Activated CD8-positive, alpha-beta memory T cell treated with anti-CD3 and anti-CD28 coated beads, Interleukin-2, amount 10 ng/mL, durations not matched to agents 7 days and 5 days (primary cell): Measurements from ENCODE around the gene NEDD4L. TPM values are rescaled to one million over a fixed set of nuclear protein-coding genes. Genes with fewer than 3 reads are reported as not detected.

Source experiments
- ATAC-seq: fragments of 150-1000 bp; cut with Tn5 transposase; one replicate; pipeline ENCODE4 v1.10.0; 2021; ENCODE audit warnings: moderate library complexity
- CTCF ChIA-PET: fragments of 350-600 bp; sonication (Branson Sonifier 250); formaldehyde crosslinking; loops from one replicate; lab custom pipeline; 2021; ENCODE audit warnings: antibody characterized with exemption; lab: Charles Lee
- DNase-seq: peaks from one replicate; pipeline ENCODE4 v3.0.0-alpha.2; 2020
- H3K27ac Mint-ChIP-seq: one replicate; pipeline ENCODE4 v1.8.0; 2021; ENCODE audit warnings: mild to moderate bottlenecking, mixed read lengths
- H3K27me3 Mint-ChIP-seq: one replicate; pipeline ENCODE4 v1.8.0; 2021; ENCODE audit warnings: mixed read lengths
- H3K36me3 Mint-ChIP-seq: one replicate; pipeline ENCODE4 v1.8.0; 2021; ENCODE audit warnings: mild to moderate bottlenecking, mixed read lengths
- H3K4me1 Mint-ChIP-seq: one replicate; pipeline ENCODE4 v1.8.0; 2021; ENCODE audit warnings: mixed read lengths
- H3K4me3 Mint-ChIP-seq: one replicate; pipeline ENCODE4 v1.8.0; 2021; ENCODE audit warnings: mild to moderate bottlenecking, moderate library complexity, mixed read lengths
- H3K9me3 Mint-ChIP-seq: one replicate; pipeline ENCODE4 v1.8.0; 2022; ENCODE audit warnings: low read depth, mixed read lengths
- total RNA-seq, 2 experiments: library from RNA; stranded (reverse); gene quantifications; one replicate each; pipeline ENCODE4 v1.2.3, GENCODE V29; 2021

NEDD4L gene
- total RNA-seq, 2 experiments from 2014 or later: 1.4 to 4.2 TPM

- Mint-ChIP-seq H3K9me3 (no peaks in the 10 kb centered on the region), H3K4me1 (peaks cover 9% of the 10 kb centered on the region), H3K4me3 (no peak overlapping the region), H3K36me3 (no peaks in the 10 kb centered on the region), H3K27ac (no peak overlapping the region), H3K27me3 (no peaks in the 10 kb centered on the region)
- ATAC-seq: no peak
- no peak for DNase-seq
- CTCF ChIA-PET: interaction anchor here (0.9 kb wide), 1 partner anchor 34 kb away, joined by 3 read pairs; no protein-coding TSS in a partner anchor
Measured at GRCh38 chr18:58391932-58392323, 347.9 kb downstream of the NEDD4L start.

- H3K9me3 Mint-ChIP-seq: no peaks in the 10 kb centered on the region
- no peak overlapping the region for H3K27ac Mint-ChIP-seq
- ATAC-seq (no peak), DNase-seq (no peak)
- CTCF ChIA-PET: no interaction called here
- H3K27me3 Mint-ChIP-seq: no peaks in the 10 kb centered on the region
- peaks cover 9% of the 10 kb centered on the region for H3K4me1 Mint-ChIP-seq
- no peak overlapping the region for H3K4me3 Mint-ChIP-seq
- H3K36me3 Mint-ChIP-seq: no peaks in the 10 kb centered on the region
Measured at GRCh38 chr18:58392324-58393000, 348.4 kb downstream of the NEDD4L start.

DNA sequence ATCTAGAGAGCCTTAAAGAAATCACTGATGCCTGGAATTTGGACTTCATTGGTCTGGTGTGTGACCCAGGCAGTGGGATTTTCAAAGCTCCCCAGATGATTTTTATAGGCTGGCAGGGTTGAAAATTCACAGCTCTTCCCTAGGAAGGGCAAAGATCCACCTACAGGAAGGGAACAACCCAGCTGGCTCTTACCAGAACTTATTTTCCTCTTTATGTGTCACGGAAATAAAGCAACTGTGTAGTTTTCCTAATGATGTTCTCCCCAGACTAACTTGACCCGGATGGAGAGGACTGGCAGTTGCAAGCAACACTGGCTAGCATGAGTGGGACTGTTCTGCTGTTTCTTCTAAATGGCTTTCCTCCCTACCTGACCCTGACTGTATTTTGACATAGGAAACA is 349.3 kb downstream of the NEDD4L start:
- Mint-ChIP-seq H3K4me1 (peaks cover 9% of the 10 kb centered on the region), H3K9me3 (no peaks in the 10 kb centered on the region), H3K4me3 (no peak overlapping the region), H3K27ac (no peak overlapping the region), H3K27me3 (peaks cover 3% of the 10 kb centered on the region), H3K36me3 (no peaks in the 10 kb centered on the region)
- no peak for ATAC-seq
- no peak for DNase-seq
- CTCF ChIA-PET: no interaction called here

- no peak for ATAC-seq
- Mint-ChIP-seq H3K4me1 (peaks cover 9% of the 10 kb centered on the region), H3K27me3 (peaks cover 4% of the 10 kb centered on the region), H3K36me3 (no peaks in the 10 kb centered on the region), H3K4me3 (no peak overlapping the region), H3K27ac (no peak overlapping the region), H3K9me3 (no peaks in the 10 kb centered on the region)
- CTCF ChIA-PET: no interaction called here
- no peak for DNase-seq
Measured at GRCh38 chr18:58394046-58394445, 350.0 kb downstream of the NEDD4L start.

DNA sequence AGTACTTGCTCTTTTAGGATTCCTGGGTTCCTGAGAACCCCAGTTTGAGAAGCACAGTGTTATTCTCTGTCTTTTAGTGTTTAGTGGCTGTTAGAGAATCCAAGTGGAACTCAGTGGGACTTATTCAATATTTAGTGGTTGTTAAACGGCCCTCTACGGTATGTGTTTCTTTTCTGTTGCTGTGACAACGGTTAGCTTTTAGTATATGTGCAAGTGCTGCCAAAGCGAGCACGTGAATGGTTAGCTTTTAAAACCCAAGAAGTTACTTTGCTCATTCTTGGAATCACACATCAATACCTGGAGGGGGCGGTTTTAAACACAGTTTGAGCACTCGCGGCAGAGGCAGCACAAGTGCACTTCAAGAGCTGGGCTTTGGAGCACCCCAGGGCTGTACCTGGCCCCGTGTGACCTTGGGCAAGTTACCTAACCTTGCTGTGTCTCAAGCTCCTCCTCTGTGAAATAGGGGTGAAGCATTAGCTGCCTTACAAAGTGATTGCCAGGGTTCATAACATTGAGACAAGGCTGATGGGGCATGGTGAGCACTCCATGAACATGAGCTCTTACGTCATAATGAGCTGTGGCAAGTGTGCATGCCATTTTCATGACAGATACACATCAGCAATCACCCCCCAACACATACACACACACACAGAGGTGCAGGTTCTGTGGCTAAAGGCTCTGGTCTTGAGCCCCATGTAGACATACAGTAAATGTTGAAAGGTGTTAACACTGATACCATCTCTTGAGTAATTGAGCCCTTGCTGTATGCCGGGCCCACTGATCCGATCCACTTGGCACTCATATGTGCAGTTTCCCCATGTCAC is 350.8 kb downstream of the NEDD4L start:
- Mint-ChIP-seq H3K27me3 (peaks cover 4% of the 10 kb centered on the region), H3K27ac (no peak overlapping the region), H3K4me1 (peaks cover 9% of the 10 kb centered on the region), H3K9me3 (no peaks in the 10 kb centered on the region), H3K36me3 (no peaks in the 10 kb centered on the region), H3K4me3 (no peak overlapping the region)
- ATAC-seq (no peak), DNase-seq (no peak)
- CTCF ChIA-PET: no interaction called here

- peaks cover 11% of the 10 kb centered on the region for H3K4me1 Mint-ChIP-seq
- CTCF ChIA-PET: interaction anchor here (0.9 kb wide), 1 partner anchor 368 kb away, joined by 4 read pairs; no protein-coding TSS in a partner anchor
- ATAC-seq: no peak
- no peak overlapping the region for H3K4me3 Mint-ChIP-seq
- DNase-seq: no peak
- no peaks in the 10 kb centered on the region for H3K9me3 Mint-ChIP-seq
- peaks cover 4% of the 10 kb centered on the region for H3K27me3 Mint-ChIP-seq
- H3K27ac Mint-ChIP-seq: no peak overlapping the region
- H3K36me3 Mint-ChIP-seq: no peaks in the 10 kb centered on the region
Measured at GRCh38 chr18:58396144-58396543, 352.1 kb downstream of the NEDD4L start.

DNA sequence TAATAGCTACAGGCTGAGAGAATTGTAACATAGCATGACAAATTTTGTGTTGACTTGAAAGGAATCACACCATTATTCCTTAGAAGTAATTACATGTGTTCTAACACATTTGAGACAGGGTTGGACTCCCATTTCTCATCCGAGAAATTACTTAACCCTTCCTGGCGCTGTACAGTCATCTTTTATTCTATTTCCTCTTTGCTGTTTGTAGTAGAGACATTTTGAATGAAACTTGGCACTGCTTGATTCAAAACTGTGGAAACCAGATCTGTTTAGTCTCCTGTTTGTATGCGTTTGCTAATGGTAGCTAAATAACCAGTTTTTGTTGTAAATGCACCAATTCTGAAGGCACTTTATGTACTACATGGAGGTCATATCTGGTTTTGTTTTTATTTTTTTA is 352.9 kb downstream of the NEDD4L start:
- no peaks in the 10 kb centered on the region for H3K9me3 Mint-ChIP-seq
- no peaks in the 10 kb centered on the region for H3K36me3 Mint-ChIP-seq
- no peak overlapping the region for H3K4me3 Mint-ChIP-seq
- H3K4me1 Mint-ChIP-seq: peaks cover 11% of the 10 kb centered on the region
- peaks cover 5% of the 10 kb centered on the region for H3K27me3 Mint-ChIP-seq
- ATAC-seq (no peak), DNase-seq (no peak)
- H3K27ac Mint-ChIP-seq: no peak overlapping the region
- CTCF ChIA-PET: no interaction called here

- DNase-seq (no peak), ATAC-seq (no peak)
- Mint-ChIP-seq H3K27me3 (peaks cover 8% of the 10 kb centered on the region), H3K4me1 (peaks cover 11% of the 10 kb centered on the region), H3K27ac (no peak overlapping the region), H3K36me3 (no peaks in the 10 kb centered on the region), H3K4me3 (no peak overlapping the region), H3K9me3 (no peaks in the 10 kb centered on the region)
- CTCF ChIA-PET: interaction anchor here (0.6 to 1.2 kb wide), 2 partner anchors 367 to 586 kb away, joined by 3 read pairs; no protein-coding TSS in a partner anchor
Measured at GRCh38 chr18:58397385-58398132, 353.5 kb downstream of the NEDD4L start.

- DNase-seq (no peak), ATAC-seq (no peak)
- Mint-ChIP-seq H3K27me3 (peaks cover 8% of the 10 kb centered on the region), H3K36me3 (no peaks in the 10 kb centered on the region), H3K27ac (no peak overlapping the region), H3K4me3 (no peak overlapping the region), H3K4me1 (peaks cover 11% of the 10 kb centered on the region), H3K9me3 (no peaks in the 10 kb centered on the region)
- CTCF ChIA-PET: interaction anchor here (0.7 to 1.2 kb wide), 3 partner anchors 97 to 365 kb away, joined by 3 read pairs; no protein-coding TSS in a partner anchor
Measured at GRCh38 chr18:58398648-58399398, 354.8 kb downstream of the NEDD4L start.

- CTCF ChIA-PET: no interaction called here
- Mint-ChIP-seq H3K27me3 (peaks cover 8% of the 10 kb centered on the region), H3K27ac (no peak overlapping the region), H3K9me3 (no peaks in the 10 kb centered on the region), H3K36me3 (no peaks in the 10 kb centered on the region), H3K4me1 (peaks cover 11% of the 10 kb centered on the region), H3K4me3 (no peak overlapping the region)
- DNase-seq: no peak
- ATAC-seq: no peak
Measured at GRCh38 chr18:58400331-58400870, 356.4 kb downstream of the NEDD4L start.

DNA sequence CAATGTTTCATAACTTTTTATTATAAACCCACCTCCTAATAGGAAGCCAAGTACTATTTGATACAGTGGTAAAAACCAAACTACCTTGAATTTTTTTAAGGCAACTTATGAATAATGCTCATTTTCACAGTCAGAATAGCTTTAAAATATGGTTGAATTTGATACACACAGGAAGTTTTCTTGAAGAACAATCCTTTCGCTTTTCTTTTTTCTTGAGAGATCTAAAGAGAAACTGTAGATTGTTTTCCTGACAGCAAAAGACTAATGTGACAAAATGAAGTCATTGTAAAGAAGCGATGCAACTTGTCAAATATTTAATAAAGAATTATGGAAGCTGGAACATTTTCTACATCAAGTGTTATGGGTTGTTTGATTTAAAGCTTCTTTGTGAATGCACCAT is 357.2 kb downstream of the NEDD4L start:
- no peak for ATAC-seq
- no peaks in the 10 kb centered on the region for H3K36me3 Mint-ChIP-seq
- H3K4me1 Mint-ChIP-seq: peaks cover 3% of the 10 kb centered on the region
- CTCF ChIA-PET: no interaction called here
- no peaks in the 10 kb centered on the region for H3K9me3 Mint-ChIP-seq
- H3K4me3 Mint-ChIP-seq: no peak overlapping the region
- peaks cover 8% of the 10 kb centered on the region for H3K27me3 Mint-ChIP-seq
- no peak for DNase-seq
- H3K27ac Mint-ChIP-seq: no peak overlapping the region

DNA sequence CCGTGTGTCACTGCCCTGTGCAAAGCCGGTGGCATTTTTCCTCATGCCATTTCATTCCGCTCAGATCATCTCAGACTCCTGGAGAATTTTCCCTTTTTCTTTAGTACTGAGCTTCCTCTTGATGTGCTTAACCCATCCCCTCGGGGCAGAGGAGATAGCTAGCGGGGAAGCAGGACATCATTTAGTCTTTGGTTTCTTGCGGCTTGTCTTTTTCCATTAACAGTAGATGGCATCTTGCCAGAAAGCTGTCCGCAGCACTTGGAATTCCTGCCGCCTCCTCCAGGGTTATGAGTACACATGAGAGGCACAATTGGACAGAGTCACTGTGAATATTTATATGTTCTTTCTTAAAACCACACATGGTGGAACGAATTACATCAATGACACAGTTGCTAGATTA is 358.2 kb downstream of the NEDD4L start:
- DNase-seq (no peak), ATAC-seq (no peak)
- Mint-ChIP-seq H3K4me3 (no peak overlapping the region), H3K27me3 (peaks cover 8% of the 10 kb centered on the region), H3K4me1 (peaks cover 2% of the 10 kb centered on the region), H3K9me3 (no peaks in the 10 kb centered on the region), H3K27ac (no peak overlapping the region), H3K36me3 (no peaks in the 10 kb centered on the region)
- CTCF ChIA-PET: interaction anchor here (1.9 kb wide), 1 partner anchor 362 kb away, joined by 4 read pairs; no protein-coding TSS in a partner anchor
